ENCODE results near the gene PLPP4. TPM values are rescaled to one million over a fixed set of nuclear protein-coding genes. Genes with fewer than 3 reads are reported as not detected.
"Not testable (repeated sequence)": the region's sequence is repeated elsewhere in the genome, so short reads cannot be mapped to it uniquely, and the experiment has no call there.

PLPP4 gene
- total RNA-seq, 4 donors from 2014 or later: 0.54 to 2.7 TPM; not detected in 2

- TF ChIP-seq POLR2A (IDR thresholded peaks at IDR 0.05) (no peak), CTCF (IDR thresholded peaks at IDR 0.05) (no peak)
- no peaks in the 10 kb centered on the region for H3K9me3 ChIP-seq
- no peak for DNase-seq
- H3K36me3 ChIP-seq: no peaks in the 10 kb centered on the region
- H3K27me3 ChIP-seq: no peaks in the 10 kb centered on the region
- H3K4me3 ChIP-seq (replicated peaks in 1 of 3): no peak overlapping the region
- no peak overlapping the region for H3K27ac ChIP-seq
- WGBS, 2 donors: 32 to 34% methylated on average over 3 of the region's 3 CpGs
- intact Hi-C loops (cut with DNase I): no loop called here
- no peaks in the 10 kb centered on the region for H3K4me1 ChIP-seq
Measured at GRCh38 chr10:120503689-120504088, 46.7 kb downstream of the PLPP4 start.

- not testable (repeated sequence) for DNase-seq
- 73 to 80% methylated on average over 4 of the region's 4 CpGs for WGBS, 2 donors
Measured at GRCh38 chr10:120504227-120504626, 47.2 kb downstream of the PLPP4 start.

GRCh38 chr10:120505056-120505455, 48.0 kb downstream of the PLPP4 start:
- 88 to 90% methylated on average over 3 of the region's 3 CpGs for WGBS, 2 donors
- H3K27ac ChIP-seq: no peak overlapping the region
- no peak overlapping the region for H3K4me3 ChIP-seq (replicated peaks in 1 of 3)
- no peaks in the 10 kb centered on the region for H3K4me1 ChIP-seq
- intact Hi-C loops (cut with DNase I): no loop called here
- DNase-seq: no peak
- H3K27me3 ChIP-seq: no peaks in the 10 kb centered on the region
- no peak for TF ChIP-seq POLR2A (IDR thresholded peaks at IDR 0.05)
- no peak for TF ChIP-seq CTCF (IDR thresholded peaks at IDR 0.05)
- H3K36me3 ChIP-seq: no peaks in the 10 kb centered on the region
- H3K9me3 ChIP-seq: no peaks in the 10 kb centered on the region

More at GRCh38 chr10:120504227-120504626, 47.2 kb downstream of the PLPP4 start:
- H3K36me3 ChIP-seq; intact Hi-C loops (cut with DNase I); H3K9me3 ChIP-seq; H3K27ac ChIP-seq; H3K4me1 ChIP-seq; H3K27me3 ChIP-seq; H3K4me3 ChIP-seq (replicated peaks in 1 of 3): not testable (repeated sequence)

GRCh38 chr10:120505866-120506265, 48.8 kb downstream of the PLPP4 start:
- Histone ChIP-seq H3K27me3 (no peaks in the 10 kb centered on the region), H3K9me3 (no peaks in the 10 kb centered on the region), H3K4me3 (replicated peaks in 1 of 3) (no peak overlapping the region), H3K4me1 (no peaks in the 10 kb centered on the region), H3K36me3 (no peaks in the 10 kb centered on the region), H3K27ac (no peak overlapping the region)
- intact Hi-C loops (cut with DNase I): no loop called here
- no peak for TF ChIP-seq POLR2A (IDR thresholded peaks at IDR 0.05)
- TF ChIP-seq CTCF (IDR thresholded peaks at IDR 0.05): no peak
- DNase-seq: no peak
- 89 to 93% methylated on average over 4 of the region's 4 CpGs for WGBS, 2 donors

- Histone ChIP-seq H3K4me3 (replicated peaks in 1 of 3) (no peak overlapping the region), H3K4me1 (no peaks in the 10 kb centered on the region), H3K27ac (no peak overlapping the region), H3K9me3 (no peaks in the 10 kb centered on the region), H3K27me3 (no peaks in the 10 kb centered on the region), H3K36me3 (no peaks in the 10 kb centered on the region)
- intact Hi-C loops (cut with DNase I): no loop called here
- TF ChIP-seq POLR2A (IDR thresholded peaks at IDR 0.05): no peak
- no peak for TF ChIP-seq CTCF (IDR thresholded peaks at IDR 0.05)
- 85 to 88% methylated on average over 3 of the region's 3 CpGs for WGBS, 2 donors
- no peak for DNase-seq
Measured at GRCh38 chr10:120506674-120507073, 49.6 kb downstream of the PLPP4 start.

GRCh38 chr10:120507175-120507574, 50.1 kb downstream of the PLPP4 start:
- no peaks in the 10 kb centered on the region for H3K9me3 ChIP-seq
- no peak overlapping the region for H3K4me3 ChIP-seq (replicated peaks in 1 of 3)
- intact Hi-C loops (cut with DNase I): no loop called here
- no peaks in the 10 kb centered on the region for H3K4me1 ChIP-seq
- H3K27me3 ChIP-seq: no peaks in the 10 kb centered on the region
- TF ChIP-seq POLR2A (IDR thresholded peaks at IDR 0.05) (no peak), CTCF (IDR thresholded peaks at IDR 0.05) (no peak)
- DNase-seq: no peak
- 65 to 84% methylated on average over 1 of the region's 1 CpG for WGBS, 2 donors
- no peak overlapping the region for H3K27ac ChIP-seq
- H3K36me3 ChIP-seq: no peaks in the 10 kb centered on the region
